Fibroblast of skin of left biceps (primary cell): ENCODE measurements around the gene EPAS1.

Source experiments
- DNase-seq, 2 experiments: peaks; one replicate each; pipeline ENCODE4 v3.0.0-alpha.2; 2013; ENCODE audit warnings: low read depth in 2 of 2

EPAS1 gene

DNA sequence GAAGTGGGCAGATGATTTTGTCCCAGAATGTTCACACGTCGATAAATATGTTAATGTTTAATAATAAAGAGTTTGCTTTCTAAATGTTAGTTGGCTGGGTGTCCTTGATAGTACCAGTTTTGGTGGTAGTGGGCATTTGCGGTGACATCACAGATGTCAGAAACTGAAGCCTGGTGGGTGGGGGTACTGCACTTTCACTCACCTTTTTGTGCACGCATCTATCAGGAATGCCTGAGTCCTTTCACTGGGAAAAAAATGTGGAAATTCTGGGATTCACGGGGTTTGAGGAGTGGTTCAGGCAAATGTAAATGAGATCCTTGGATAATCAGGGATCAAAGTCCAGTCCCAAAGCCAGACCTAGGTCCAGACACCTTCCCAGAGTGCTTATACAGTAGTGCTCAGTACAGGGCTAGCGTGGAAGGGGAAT, 3.2 kb downstream of the EPAS1 start:
- no peak for DNase-seq

DNA sequence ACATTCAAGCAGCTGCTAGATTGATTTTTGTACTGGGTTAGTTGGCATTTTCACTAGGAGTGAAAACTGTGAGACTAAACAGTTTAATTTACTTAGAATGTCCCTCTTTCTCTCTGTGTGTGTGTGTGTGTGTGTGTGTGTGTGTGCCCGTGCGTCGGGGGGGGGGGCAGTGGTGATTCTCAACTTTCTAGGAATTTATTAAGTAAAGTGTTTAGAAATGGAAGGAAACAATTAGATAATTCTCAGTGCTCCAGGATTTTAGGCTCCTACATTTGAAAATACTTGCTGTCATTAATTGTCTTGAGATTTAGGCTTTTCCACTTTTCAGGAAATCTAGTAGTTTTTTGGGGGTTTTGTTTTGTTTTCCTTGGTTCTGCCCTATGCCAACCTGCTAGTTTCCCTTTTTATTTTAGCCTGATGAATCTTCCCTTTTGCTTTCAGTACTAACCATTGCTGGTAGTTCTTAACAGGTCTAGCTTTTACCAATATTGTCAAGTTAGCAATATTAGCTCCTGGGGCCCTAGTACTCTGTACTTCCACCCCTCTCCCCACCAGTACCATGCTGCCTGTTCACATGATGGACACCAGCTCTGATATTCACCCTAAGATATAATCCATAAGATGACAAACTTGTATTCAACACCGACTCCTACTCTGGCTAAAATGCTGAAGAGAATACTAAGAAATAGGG, 4.9 kb downstream of the EPAS1 start:
- DNase-seq = no peak

DNA sequence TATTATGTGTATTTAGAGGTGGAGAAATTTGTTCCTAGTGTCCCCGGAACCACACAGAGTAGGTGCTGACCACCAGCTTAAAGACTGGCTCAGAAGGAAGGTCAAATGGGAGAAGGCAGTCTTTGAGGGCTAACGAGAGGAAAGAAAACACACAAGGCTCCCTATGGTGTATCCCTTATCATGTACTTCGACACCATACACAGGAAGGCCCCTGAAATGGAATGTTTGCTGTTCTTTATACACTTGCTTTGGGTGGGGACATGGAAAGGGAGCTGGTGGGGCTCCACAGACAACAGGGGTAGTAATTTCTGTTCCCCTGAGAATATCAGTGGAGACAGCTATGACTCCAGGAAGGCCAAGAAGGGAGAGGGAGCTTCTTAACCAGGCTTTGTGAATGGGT, 6.0 kb downstream of the EPAS1 start:
- no peak for DNase-seq

DNA sequence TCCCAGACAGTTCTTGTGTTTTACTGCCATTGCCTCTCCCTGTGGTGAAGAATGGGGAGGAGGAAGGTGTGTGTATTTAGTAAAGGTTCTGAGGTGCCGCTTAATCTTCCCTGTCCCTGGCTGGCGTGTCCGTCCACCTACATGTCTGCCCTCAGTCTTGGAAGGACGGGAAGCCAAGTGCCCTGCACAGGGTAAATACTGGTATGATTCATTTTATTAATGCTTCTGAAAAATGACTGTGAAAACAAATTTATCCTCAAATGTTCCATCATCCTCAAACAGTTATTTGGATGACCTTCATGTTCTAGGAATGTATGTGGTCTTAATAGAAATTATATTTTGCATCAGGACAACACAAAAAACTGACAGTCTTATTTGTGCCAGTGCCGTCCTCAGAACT, 6.6 kb downstream of the EPAS1 start:
- DNase-seq = no peak

DNA sequence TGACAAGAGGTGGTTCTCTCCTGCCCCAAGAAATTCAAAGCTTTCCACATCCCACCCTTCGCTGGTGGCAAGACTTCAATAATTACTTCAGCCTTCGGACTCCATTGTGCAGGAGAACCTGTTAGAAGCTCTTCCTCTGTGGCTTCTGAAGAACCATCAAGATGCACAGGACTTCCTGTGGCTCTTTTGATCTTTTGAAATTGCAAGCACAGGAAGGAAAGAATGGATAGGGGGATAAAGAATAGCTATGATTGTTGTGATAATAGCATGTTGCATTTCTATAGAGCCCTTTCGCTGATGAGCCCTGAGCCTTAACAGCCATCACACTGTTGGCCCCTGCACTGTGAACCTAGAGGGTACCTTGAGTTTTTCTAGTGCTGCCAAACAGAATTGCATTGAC, 7.4 kb downstream of the EPAS1 start:
- DNase-seq = no peak

DNA sequence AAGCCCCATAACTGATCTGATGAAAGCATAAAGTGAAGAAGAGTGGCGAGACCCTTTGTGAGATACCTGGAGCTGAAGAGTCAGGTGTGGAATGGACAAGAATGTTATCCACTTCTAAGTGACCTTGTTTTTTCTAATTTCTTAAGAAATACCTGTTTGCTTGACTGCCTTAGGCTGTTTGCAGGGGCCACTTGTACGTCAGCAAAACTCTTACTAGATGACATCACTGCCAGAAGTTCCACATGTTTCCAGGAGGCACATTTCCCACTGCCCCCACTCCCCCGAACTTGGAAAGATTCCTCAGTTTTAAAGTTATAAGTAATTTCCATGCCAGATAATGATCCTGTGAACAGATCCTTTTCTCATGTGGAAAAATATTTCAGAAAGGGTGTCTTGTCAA, 8.0 kb downstream of the EPAS1 start:
- DNase-seq = no peak

DNA sequence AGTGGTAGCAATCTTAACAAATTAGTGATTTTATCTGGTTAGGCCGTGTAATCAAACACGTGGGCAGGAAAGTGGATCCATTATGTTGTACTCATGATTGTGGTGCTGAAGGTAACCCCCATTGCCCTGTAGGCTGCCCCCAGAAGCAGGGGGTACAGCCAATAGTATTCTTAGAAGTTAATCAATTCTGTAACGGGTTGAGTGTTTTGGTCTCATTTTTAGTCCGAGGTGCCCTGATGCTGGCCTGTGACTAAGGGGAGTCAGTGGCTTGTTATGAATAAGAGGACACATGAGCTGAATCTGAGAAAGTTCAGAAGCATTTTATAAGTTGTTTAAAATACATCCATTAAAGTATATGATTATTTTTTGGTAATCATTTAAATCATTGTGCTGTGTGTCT, 8.6 kb downstream of the EPAS1 start:
- no peak for DNase-seq

DNA sequence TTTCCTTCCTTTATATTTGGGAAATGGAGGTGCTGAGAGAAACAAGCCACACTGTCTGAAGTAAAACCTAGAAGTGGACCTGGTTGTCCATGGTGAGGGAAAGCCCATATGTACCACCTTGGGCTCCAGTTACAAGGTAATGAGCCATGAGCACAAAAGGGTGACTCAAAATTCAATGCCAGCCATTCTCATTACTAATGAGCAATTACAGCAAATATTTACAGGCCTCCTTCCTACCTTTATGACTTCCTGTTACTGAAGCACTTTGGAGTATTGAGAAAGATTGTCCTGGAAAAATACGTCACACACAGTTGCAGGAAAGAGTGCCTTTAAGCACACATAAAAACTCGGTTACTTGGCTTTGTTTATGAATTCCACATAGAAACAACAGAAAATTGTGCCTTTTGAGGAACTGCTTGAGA, 9.1 kb downstream of the EPAS1 start:
- no peak for DNase-seq

DNA sequence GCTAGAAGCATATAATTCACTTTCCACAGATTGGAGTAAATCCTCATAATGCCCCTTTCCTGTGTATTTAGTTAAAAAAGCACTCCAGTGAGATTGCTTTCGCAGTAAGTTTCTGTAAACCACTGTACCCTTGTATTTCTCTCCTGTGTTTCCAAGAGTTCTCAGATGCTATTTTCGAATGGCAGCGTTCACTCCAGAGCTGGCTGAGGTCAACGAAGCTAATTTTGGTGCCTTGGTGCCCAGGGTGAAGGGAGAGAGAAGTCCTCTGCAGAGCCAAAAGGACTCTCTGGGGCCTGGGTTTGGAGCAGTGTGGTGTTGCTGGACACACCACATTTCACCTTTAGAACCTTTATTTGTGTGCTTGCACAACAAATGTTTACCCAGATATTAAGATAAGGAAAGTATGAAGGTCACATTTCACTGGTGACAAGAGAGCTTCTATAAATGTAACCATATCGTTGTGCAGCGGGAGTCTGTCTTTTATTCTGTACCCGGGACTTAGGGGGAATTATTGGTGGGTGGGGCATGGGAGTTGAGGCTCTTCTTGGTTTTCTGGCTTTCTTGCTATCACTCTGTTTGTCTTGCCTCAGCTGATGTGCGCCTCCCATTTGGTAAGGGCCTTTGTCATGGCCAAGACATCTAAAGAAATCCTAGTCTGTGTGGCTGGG, 9.9 kb downstream of the EPAS1 start:
- no peak for DNase-seq

DNA sequence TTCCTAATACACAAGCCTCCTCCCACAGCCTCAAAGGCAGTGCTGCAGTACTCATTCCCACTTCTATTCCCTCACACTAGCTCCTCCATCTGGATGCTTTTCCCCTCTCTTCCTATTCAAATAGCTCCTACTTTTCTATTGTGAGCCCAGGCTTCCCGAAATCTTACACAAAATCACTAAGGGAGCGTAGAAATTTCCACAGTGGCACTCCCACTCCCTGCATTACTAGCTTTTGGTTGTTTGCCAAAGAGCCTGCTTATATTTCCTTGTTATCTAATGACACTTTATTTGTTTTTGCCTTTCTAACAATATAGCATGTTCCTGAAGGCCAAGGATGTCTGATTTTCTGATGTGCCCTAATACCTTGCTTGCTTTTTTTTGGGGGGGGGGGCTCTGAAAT, 10.9 kb downstream of the EPAS1 start:
- no peak for DNase-seq

DNA sequence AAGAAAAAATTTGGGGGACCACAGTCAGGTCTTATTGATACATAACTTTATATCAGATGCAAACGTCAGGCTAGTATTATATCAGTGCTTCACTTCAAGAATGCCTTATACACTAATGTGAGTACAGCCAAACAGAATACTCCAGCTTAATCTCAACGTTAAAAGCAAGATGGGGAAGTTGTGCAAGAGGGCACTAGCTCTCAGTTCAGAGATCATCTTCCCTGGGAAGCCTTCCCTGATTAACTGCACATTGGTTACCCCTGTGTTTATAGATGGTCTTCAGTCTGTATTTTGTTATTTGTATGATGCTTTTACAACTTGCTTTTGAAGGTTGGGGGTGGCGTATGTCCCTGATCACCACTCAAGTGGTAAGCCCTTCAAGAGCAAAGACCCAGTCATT, 11.4 kb downstream of the EPAS1 start:
- DNase-seq = no peak

DNA sequence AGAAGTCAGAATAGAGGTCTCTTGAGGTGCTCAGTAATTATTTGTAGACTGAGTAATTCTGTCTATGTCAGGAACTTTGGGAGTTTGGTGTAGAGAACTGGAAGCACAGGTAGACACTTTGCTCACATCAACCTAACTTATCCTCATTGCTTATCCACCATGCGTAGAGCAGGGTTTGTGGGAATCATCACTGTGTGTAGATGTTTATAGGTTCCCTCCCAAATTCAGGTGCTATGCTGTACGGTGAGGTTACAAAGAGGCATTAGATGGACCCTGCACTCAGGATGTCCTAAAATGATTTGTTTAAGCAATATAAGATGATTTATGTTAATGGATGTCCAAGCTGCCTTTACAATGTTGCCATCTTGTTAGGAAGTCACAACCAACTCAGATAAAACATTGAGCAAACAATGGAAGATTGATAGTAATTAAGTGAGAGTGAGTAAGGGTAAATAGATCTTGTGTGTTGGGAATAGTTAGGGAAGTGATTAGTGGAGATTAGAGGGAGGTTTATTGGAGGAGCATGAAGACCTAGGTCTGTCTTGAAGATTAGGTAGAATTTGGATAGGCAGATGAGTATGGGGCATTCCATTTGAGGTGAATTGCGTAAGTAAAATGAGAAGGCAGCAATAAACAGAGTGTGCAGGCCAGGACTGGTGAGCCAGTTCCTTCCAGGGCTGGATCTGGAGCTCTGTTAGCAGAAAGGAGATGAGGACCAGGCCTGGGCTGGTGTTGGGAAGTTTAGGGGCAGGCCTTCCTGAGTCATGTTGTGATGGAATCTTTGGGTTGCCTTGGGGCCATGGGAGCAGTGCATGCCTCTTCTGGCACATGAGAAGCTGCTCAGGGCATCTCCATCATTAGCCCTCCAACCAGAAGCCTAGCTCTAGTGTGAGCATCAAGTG, 12.1 kb downstream of the EPAS1 start:
- DNase-seq = no peak

DNA sequence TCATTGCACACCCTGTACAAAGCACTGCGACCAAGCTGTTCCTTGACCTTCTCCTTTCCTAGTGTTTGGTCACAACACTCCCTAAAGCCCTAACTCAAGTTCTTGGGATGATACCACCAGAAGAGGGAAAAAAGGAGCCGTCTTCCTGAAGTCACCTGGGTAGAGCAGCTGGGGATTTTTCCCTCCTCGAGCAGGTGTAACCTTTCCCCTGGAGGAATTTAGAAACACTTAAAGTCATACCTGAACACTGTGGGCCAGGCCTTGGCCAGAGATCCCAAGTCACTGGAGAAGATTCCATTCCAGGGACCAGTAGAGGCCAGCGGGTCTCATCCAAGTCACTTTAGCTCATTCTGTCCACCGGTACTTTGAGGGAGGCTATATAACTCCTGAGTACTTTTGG, 13.2 kb downstream of the EPAS1 start:
- no peak for DNase-seq

DNA sequence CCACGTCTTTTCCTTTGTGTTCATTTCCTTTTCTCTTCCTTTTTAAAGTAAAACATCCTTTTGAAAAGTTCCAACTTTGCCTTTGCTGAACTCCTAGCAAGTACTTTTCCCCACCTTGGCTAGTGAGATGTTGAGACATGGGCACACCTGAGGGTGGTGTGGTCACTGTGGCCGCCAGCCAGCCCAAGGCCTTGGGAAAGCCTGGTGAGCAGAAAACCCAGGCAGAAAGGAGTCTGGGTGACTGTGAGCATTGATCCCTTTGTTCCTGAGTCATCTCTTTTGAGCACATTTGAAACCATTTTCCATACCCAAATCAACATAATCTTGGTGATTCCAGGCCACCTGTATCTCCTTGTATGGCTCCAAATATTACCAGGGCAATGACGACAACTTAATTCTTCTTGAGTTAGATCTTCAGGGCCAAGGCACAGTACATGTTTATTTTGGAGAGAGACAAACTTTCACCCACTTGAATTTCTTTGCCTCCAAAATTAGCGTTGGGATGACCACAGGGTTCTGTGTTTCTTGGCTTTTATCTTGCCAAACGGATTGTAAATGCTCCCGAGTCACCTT, 14.5 kb downstream of the EPAS1 start:
- no peak for DNase-seq

DNA sequence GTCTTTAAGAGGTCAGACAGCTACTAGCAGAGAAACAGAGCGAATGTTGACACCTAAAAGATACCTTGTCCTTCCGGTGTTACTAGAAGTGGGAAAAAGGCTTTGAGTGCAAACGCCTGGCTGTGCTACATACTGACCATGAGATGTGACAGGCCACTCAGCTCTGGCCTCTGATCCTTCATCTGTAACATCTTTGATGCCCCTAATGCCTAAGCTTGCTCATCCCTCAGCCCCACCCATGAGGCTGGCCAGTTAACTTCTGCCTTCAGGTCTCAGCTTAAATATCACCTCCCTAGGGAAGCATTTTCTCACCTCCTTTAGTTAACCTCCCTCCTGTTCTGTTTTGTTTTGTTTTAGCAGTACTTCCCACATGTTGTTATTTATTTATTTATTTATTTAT, 15.9 kb downstream of the EPAS1 start:
- DNase-seq = no peak

DNA sequence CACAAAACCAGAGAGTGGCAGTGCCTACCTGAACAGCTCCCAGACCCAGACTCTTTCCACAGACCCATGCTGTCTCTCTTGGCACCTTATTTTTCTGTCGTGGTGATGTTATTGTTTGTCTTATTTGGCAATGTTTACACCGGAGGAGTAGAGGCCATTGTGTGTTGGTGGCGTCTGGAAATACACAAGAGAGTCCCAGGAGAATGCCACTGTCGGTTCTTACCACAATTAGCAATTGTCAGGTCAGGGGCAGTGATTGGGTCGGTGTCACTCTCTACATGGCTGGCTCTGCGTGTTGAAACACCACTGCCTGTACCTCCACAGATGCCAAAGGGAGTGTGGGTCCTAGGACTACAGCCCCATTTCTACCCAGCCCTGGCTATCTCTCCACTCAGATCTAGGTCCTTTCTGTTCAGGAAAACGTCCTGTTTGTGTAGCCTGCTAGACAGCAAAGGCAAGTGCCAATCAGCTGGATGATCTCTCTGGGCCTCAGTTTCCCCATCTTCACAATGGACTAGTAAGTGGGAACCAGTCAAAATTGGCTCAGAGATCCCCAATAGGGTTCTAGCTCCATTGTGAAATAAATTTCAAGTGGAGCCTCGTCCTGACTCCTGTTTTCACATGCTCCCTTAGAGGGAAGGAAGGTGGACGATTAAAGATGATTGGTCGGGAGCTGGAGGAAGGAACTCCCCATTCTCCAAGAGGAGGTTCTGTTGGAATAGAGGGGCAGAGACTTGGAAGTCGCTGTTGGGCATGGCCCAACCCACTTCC, 17.0 kb downstream of the EPAS1 start:
- DNase-seq = no peak

DNA sequence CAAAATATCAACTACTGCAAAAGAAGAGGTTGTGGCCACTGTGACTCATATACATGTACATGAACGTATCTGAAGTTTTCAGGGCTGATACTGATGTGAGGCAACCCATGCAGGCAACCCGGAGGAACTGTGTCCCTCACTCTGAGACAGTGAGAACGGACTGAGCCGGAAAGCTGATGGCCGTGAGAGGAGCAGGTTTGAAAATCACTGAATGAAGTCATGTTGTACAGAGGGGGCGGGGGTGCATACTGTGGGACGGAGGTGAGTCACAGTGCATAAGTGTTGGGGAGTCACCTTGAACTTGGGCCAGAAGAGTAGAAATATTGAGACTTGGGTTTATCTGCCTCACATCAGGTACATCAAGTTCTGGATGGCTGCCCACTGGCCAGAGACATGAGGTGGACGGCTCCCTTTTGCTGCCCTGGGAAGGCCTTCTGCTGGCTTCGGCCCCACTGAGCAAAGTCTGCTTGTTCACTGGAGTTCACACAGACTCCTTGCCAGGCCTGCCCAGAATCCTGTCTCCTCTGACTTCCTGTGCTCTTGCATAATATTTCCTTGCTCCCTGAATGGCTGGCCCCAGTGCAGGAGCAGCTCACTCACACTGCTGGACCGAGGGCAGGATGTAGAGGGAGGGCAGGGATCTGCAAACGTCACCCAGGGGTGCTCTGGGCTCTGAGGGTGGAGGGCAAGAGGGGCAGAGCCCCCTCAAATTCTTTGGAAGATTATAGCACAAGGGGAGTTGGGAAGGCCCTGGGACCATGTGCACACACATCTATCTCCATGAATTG, 18.1 kb downstream of the EPAS1 start:
- peak; percentile 57 to 59 for DNase-seq

DNA sequence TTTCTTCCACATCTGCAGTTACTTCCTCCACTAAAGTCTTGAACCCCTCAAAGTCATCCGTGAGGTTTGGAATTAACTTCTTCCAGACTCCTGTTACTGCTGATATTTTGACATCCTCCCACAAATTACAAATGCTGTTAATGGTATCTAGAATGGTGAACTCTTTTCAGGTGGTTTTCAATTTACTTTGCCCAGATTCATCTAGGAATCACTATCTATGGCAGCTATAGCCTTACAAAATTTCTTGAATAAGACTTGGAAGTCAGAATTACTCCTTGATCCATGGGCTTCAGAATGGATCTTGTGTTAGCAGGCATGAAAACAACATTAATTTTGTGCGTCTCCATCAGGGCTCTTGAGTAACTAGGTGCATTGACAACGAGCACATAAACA, 19.9 kb downstream of the EPAS1 start:
- DNase-seq = no peak

DNA sequence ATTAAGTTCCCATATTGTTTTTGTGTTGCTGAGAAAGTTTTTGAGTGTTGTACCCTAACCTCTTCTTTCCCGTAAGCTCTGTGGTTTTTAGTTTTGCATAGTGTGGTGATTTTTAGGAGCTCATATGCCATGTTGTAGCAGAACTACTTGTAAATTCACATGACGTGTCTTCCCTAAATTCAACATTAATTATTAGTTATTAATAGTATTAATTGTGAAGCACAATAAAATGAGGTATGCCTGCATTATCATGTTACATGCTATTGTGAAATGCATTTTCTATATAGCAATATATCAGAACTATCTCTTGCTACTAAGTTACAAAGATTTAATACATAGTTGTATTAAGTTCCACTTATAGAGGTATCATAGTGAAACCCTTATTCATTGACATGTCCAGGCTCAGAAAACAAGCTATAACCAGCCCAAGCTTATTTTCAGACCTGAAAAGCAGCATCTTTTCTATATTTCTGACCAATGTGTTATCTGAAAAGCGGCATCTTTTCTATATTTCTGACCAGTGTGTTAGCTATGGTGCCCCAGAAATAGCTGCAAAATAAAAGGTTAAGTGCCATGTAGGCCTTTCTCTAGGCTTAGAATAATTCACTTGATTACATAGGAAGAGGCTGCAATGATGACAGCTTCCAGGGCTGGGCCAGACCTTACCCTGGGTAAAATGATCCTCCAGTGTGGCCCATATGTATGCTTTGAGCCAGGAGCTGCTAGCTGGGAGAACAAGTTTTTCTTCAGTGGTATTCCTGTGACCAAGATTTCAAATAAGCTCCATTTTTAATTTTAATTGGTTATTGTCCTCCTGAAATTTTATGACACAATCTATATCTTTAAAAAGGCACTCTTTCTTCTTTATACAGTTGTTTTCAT, 21.6 kb downstream of the EPAS1 start:
- DNase-seq = no peak

DNA sequence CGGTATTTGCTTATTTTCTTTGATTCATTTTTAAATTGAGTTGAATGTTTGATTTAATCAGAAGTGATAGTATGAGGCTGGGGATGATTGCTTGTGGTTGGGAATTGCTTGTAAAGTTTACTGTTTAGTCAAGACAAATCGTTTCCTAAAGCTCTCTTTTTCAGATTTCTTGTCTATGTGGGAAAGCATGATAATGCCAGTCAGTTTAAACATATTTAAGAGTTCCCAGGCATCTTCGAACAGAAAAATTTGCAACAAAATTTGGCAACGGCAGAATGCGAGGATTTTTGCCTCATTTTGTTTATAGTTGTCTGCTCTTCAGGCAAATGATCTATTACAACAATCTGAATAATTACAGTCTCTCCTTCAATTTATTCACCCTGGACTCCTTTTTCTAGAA, 22.5 kb downstream of the EPAS1 start:
- DNase-seq = no peak
